ENCODE measurements around the gene SH3D19.
"Not testable (repeated sequence)": the region's sequence is repeated elsewhere in the genome, so short reads cannot be mapped to it uniquely, and the experiment has no call there.

Gene SH3D19

DNA sequence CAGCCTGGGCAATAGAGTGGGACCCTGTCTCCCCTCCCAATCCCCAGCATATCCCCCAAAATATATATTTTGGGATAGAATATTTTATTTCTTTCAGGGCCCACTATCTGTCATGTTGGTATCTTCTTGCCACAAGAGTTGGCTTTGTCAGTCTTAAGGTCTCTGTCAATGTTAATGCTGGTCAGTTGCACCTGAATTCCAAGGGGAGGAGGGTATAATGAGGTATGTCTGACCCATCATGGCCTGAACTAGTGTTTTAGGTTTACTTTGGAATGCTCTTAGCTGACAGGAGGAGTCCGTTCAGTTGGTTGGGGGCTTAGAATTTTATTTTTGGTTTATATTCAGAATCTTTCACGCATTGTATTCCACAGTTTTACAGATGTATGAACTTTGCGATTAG, 232.2 kb downstream of the SH3D19 start:
- TF ChIP-seq, protein P1, sequence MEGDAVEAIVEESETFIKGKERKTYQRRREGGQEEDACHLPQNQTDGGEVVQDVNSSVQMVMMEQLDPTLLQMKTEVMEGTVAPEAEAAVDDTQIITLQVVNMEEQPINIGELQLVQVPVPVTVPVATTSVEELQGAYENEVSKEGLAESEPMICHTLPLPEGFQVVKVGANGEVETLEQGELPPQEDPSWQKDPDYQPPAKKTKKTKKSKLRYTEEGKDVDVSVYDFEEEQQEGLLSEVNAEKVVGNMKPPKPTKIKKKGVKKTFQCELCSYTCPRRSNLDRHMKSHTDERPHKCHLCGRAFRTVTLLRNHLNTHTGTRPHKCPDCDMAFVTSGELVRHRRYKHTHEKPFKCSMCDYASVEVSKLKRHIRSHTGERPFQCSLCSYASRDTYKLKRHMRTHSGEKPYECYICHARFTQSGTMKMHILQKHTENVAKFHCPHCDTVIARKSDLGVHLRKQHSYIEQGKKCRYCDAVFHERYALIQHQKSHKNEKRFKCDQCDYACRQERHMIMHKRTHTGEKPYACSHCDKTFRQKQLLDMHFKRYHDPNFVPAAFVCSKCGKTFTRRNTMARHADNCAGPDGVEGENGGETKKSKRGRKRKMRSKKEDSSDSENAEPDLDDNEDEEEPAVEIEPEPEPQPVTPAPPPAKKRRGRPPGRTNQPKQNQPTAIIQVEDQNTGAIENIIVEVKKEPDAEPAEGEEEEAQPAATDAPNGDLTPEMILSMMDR (IDR thresholded peaks at IDR 0.05; ENCODE audit: low read depth, low read length, missing control alignments), result no peak
- in situ Hi-C loops (cut with HindIII; ENCODE audit: low pct_ligation_motif_present, low sequenced_read_pairs), result no loop called here
- H3K4me3 ChIP-seq (ENCODE audit: low read depth, low read length), result no peak overlapping the region

DNA sequence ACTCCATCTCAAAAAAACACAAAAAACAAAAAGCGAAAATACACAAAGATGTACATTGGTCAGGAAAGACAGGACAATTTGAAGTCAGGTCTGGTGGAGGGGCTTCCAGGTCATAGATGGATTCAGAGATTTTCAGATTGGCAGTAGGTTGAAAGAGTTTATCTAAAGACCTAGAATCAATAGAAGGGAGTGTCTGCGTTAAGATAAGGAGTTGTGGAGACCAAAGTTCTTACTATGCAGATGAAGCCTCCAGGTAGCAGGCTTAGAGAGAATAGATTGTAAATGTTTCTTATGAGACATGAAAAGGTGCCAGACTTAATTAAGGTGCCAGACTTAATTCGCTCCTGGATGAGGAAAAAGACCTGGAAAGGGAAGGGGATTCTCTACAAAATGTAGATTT, 232.9 kb downstream of the SH3D19 start:
- no peak for DNase-seq
- H3K4me3 ChIP-seq (ENCODE audit: low read depth, low read length), result no peak overlapping the region
- in situ Hi-C loops (cut with HindIII; ENCODE audit: low pct_ligation_motif_present, low sequenced_read_pairs), result no loop called here
- no peaks in the 10 kb centered on the region for H3K36me3 ChIP-seq (replicated peaks)
- TF ChIP-seq, protein P1 (IDR thresholded peaks at IDR 0.05; ENCODE audit: low read depth, low read length, missing control alignments), result no peak
- no peaks in the 10 kb centered on the region for H3K27me3 ChIP-seq (replicated peaks)
- no peak overlapping the region for H3K27ac ChIP-seq

More for the DNA sequence above, 232.2 kb downstream of the SH3D19 start:
- Histone ChIP-seq H3K36me3 (replicated peaks) (no peaks in the 10 kb centered on the region), H3K27me3 (replicated peaks) (no peaks in the 10 kb centered on the region), H3K27ac (no peak overlapping the region)
- no peak for DNase-seq

GRCh38 chr4:151091047-151091446, 234.4 kb downstream of the SH3D19 start:
- H3K4me3 ChIP-seq (ENCODE audit: low read depth, low read length), result no peak overlapping the region
- no peaks in the 10 kb centered on the region for H3K27me3 ChIP-seq (replicated peaks)
- TF ChIP-seq, protein P1 (IDR thresholded peaks at IDR 0.05; ENCODE audit: low read depth, low read length, missing control alignments), result no peak
- in situ Hi-C loops (cut with HindIII; ENCODE audit: low pct_ligation_motif_present, low sequenced_read_pairs), result no loop called here
- no peak overlapping the region for H3K27ac ChIP-seq
- H3K36me3 ChIP-seq (replicated peaks), result no peaks in the 10 kb centered on the region
- no peak for DNase-seq

GRCh38 chr4:151087467-151087866, 237.9 kb downstream of the SH3D19 start:
- no peak for DNase-seq
- in situ Hi-C loops (cut with HindIII; ENCODE audit: low pct_ligation_motif_present, low sequenced_read_pairs), result no loop called here
- H3K4me3 ChIP-seq (ENCODE audit: low read depth, low read length), result no peak overlapping the region
- no peaks in the 10 kb centered on the region for H3K27me3 ChIP-seq (replicated peaks)
- no peaks in the 10 kb centered on the region for H3K36me3 ChIP-seq (replicated peaks)
- no peak overlapping the region for H3K27ac ChIP-seq
- TF ChIP-seq, protein P1 (IDR thresholded peaks at IDR 0.05; ENCODE audit: low read depth, low read length, missing control alignments), result no peak

GRCh38 chr4:151077978-151078377, 247.4 kb downstream of the SH3D19 start:
- H3K36me3 ChIP-seq (replicated peaks); H3K4me3 ChIP-seq (ENCODE audit: low read depth, low read length); H3K27ac ChIP-seq; in situ Hi-C loops (cut with HindIII; ENCODE audit: low pct_ligation_motif_present, low sequenced_read_pairs); DNase-seq; H3K27me3 ChIP-seq (replicated peaks): not testable (repeated sequence)

- no peaks in the 10 kb centered on the region for H3K27me3 ChIP-seq (replicated peaks)
- in situ Hi-C loops (cut with HindIII; ENCODE audit: low pct_ligation_motif_present, low sequenced_read_pairs), result no loop called here
- DNase-seq, result no peak
- H3K36me3 ChIP-seq (replicated peaks), result no peaks in the 10 kb centered on the region
- TF ChIP-seq, protein P1 (IDR thresholded peaks at IDR 0.05; ENCODE audit: low read depth, low read length, missing control alignments), result no peak
- no peak overlapping the region for H3K27ac ChIP-seq
- H3K4me3 ChIP-seq (ENCODE audit: low read depth, low read length), result no peak overlapping the region
Measured at GRCh38 chr4:151074416-151074916, 250.9 kb downstream of the SH3D19 start.
